Spleen (tissue), 7 donors: ENCODE measurements around the gene CTH.

Source experiments
- POLR2A ChIP-seq, 3 donors: fragments of 450-650 bp; IDR thresholded peaks; one replicate each; pipeline ENCODE4 v1.5.1; 2017; ENCODE audit warnings: antibody characterized with exemption in 3 of 3, mild to moderate bottlenecking in 1 of 3
- POLR2AphosphoS5 ChIP-seq, 3 donors: sonication (generic); formaldehyde crosslinking; IDR thresholded peaks; one replicate each; pipeline ENCODE4 v1.5.1; 2017; ENCODE audit warnings: antibody characterized with exemption in 3 of 3
- TF ChIP-seq, protein P1 (sequence below), 11 experiments: fragments of 200-600 bp in 7 of 11; fragments of 450-650 bp in 4 of 11; sonication (generic) in 4 of 11; IDR thresholded peaks in 8 of 11; conservative IDR thresholded peaks in 3 of 11; 1 replicate in 7 of 11; 2 replicates in 4 of 11; pipeline versions ENCODE4 v1.4.0 to v1.8.0; 2016 to 2021; ENCODE audit warnings: antibody characterized with exemption in 11 of 11, inconsistent platforms in 4 of 11, mild to moderate bottlenecking in 1 of 11
- donor health status: DM: no; HTN: no; CAD: no; lungs with moderate emphysema.
- donor health status: DM: no; HTN: no; CAD: no.
- donor health status: DM: no; HTN: no; CAD: no.

GRCh38 chr1:70386121-70386520 lies 24.9 kb upstream of the CTH start:
- TF ChIP-seq POLR2A (IDR thresholded peaks at IDR 0.05) (no peak), POLR2AphosphoS5 (IDR thresholded peaks at IDR 0.05) (no peak)
- TF ChIP-seq, protein P1, sequence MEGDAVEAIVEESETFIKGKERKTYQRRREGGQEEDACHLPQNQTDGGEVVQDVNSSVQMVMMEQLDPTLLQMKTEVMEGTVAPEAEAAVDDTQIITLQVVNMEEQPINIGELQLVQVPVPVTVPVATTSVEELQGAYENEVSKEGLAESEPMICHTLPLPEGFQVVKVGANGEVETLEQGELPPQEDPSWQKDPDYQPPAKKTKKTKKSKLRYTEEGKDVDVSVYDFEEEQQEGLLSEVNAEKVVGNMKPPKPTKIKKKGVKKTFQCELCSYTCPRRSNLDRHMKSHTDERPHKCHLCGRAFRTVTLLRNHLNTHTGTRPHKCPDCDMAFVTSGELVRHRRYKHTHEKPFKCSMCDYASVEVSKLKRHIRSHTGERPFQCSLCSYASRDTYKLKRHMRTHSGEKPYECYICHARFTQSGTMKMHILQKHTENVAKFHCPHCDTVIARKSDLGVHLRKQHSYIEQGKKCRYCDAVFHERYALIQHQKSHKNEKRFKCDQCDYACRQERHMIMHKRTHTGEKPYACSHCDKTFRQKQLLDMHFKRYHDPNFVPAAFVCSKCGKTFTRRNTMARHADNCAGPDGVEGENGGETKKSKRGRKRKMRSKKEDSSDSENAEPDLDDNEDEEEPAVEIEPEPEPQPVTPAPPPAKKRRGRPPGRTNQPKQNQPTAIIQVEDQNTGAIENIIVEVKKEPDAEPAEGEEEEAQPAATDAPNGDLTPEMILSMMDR (IDR thresholded peaks at IDR 0.05 in 8 of 11, conservative IDR thresholded peaks at IDR 0.05 in 3 of 11), result no peak
